HCT116 (cell line): ENCODE results near the gene UPF1.

ENCODE experiments used
- ATF3 ChIP-seq: IDR thresholded peaks from 2 replicates; pipeline ENCODE4 v1.6.1; 2012
- CTCF ChIP-seq, 3 experiments: fragments of 200-600 bp in 1 of 3; sonication (generic) in 1 of 3; IDR thresholded peaks in 2 of 3; conservative IDR thresholded peaks in 1 of 3; 2 replicates each; pipeline ENCODE4 v1.5.1; 2012 to 2017; ENCODE audit warnings: low read depth in 2 of 3, low read length in 2 of 3, antibody characterized with exemption in 1 of 3, borderline replicate concordance in 1 of 3, control low read depth in 1 of 3, mild to moderate bottlenecking in 1 of 3, mixed read lengths in 1 of 3, mixed run types in 1 of 3, moderate library complexity in 1 of 3; ENCODE audit not compliant: insufficient read depth in 1 of 3
- EZH2 ChIP-seq: fragments of 200-600 bp; sonication (generic); IDR thresholded peaks from 2 replicates; pipeline ENCODE4 v1.6.1; 2017; ENCODE audit warnings: antibody characterized with exemption, mixed run types
- FOSL1 ChIP-seq: IDR thresholded peaks from 2 replicates; pipeline ENCODE4 v1.6.1; 2012; ENCODE audit warnings: low read depth
- MAX ChIP-seq: IDR thresholded peaks from 2 replicates; pipeline ENCODE4 v1.6.1; 2012
- POLR2A ChIP-seq: IDR thresholded peaks from 2 replicates; pipeline ENCODE4 v1.7.0; 2011; ENCODE audit warnings: borderline replicate concordance; ENCODE audit not compliant: insufficient read depth, insufficient read length; ENCODE audit errors: extremely low read depth
- POLR2AphosphoS5 ChIP-seq: IDR thresholded peaks from 2 replicates; pipeline ENCODE4 v1.6.1; 2011; ENCODE audit warnings: mild to moderate bottlenecking, low read depth, low read length, moderate library complexity
- SP1 ChIP-seq: IDR thresholded peaks from 2 replicates; pipeline ENCODE4 v1.6.1; 2012; ENCODE audit warnings: low read depth
- TCF7L2 ChIP-seq: IDR thresholded peaks from 2 replicates; pipeline ENCODE4 v1.7.0; 2011; ENCODE audit warnings: borderline replicate concordance, inconsistent platforms; ENCODE audit not compliant: insufficient read depth, insufficient read length; ENCODE audit errors: extremely low read depth

- TF ChIP-seq EZH2 (no peak), MAX (no peak), CTCF (IDR thresholded peaks at IDR 0.05 in 2 of 3, conservative IDR thresholded peaks at IDR 0.05 in 1 of 3; ENCODE audit: borderline replicate concordance in 1 of 3, insufficient read depth in 1 of 3, low read depth in 2 of 3, low read length in 2 of 3) (no peak), SP1 (no peak), TCF7L2 (no peak), POLR2AphosphoS5 (no peak), FOSL1 (no peak), POLR2A (no peak), ATF3 (no peak)
Measured at GRCh38 chr19:18796239-18796638, 35.5 kb upstream of the UPF1 start.
